NCI-H187 (cell line): Measurements from ENCODE around the gene KLHL29.

Source experiments
- DNase-seq, 2 experiments: peaks; one replicate each; lab custom pipeline; 2025; lab: John Stamatoyannopoulos, UW

KLHL29 gene

GRCh38 chr2:23593752-23594459 is 208.9 kb downstream of the KLHL29 start:
- no peak for DNase-seq

DNA sequence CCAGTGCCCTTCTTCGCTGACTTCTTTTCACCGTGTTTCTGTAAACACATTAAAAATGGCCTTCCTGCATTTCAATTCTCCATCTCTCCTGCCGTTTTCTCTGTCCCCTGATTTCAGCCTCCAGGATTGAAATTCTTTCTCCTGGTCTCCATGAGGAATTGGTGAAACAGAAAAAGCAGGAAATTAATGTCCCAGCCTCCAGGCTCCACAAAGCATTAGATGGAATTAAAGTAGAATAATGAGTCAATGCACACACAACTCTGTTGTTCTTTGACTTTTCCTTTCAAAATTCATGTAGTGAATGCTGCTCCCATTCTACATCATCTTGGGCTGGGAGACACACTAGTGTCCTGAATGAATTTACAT is 209.5 kb downstream of the KLHL29 start:
- no peak for DNase-seq

GRCh38 chr2:23595021-23595420 is 210.0 kb downstream of the KLHL29 start:
- DNase-seq, result no peak

GRCh38 chr2:23595601-23596251 is 210.7 kb downstream of the KLHL29 start:
- no peak for DNase-seq

GRCh38 chr2:23596316-23596885 is 211.4 kb downstream of the KLHL29 start:
- DNase-seq, result no peak

- DNase-seq, result no peak
Observed at GRCh38 chr2:23597687-23598086, 212.7 kb downstream of the KLHL29 start.

DNA sequence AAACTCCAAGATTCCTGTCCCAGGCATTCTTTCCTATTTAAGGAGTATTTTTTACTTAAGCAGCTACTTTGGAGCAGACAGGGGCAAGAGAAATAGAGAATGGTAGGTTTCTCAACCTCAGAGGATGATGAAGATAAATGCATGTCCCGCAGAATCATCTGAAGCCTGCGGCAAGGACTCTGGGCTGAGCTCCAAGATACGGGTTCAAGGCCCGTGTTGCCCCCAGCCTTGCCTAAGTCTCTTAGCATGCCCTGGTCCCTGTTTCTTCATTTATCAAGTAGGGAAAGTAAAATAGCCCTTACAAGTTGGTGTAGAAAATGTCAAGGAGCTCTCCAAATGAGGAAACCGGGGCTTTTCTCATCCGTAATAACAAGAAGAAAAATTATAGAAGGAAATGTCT is 214.0 kb downstream of the KLHL29 start:
- DNase-seq, result no peak

DNA sequence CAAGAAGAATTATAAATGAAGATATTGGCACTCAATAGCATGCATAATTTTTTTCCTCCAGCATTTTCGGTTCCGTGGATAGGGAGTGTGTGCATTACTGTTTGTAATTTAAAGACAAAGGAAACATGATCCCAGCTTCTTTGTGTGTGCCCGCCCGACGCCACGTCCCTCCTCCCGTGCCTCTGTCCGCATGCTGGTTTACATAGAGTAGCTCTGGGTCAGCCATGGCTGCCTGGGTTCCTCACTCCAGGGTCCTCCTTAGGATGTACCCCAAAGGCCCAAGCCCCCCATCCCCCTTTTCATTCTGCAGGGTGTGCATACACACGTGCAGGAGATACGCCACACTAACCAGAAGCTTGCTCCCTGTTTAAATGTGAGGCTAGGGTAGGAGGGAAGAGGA is 214.7 kb downstream of the KLHL29 start:
- DNase-seq, result no peak

DNA sequence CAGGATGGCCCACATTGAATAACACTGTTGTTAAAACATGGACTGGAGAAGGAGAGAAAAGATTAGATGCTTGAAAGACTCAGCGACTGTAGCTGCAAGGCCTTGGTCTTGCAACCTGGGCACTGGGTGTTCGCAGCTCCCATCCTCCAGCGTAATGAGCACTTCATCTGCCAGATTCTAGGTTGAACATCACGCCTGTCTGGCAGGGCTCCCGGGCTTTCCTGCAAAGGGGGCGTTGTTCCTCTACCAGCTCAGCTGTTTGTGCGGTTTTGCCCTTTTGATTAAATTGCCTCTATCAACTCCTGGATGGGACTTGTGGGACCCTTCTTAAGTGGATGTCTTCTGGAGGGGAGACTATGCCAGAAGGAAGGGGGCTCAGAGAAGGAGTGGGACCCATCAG is 215.4 kb downstream of the KLHL29 start:
- DNase-seq, result no peak

GRCh38 chr2:23601301-23601965 is 216.5 kb downstream of the KLHL29 start:
- no peak for DNase-seq

- no peak for DNase-seq
Observed at GRCh38 chr2:23602116-23602515, 217.1 kb downstream of the KLHL29 start.

DNA sequence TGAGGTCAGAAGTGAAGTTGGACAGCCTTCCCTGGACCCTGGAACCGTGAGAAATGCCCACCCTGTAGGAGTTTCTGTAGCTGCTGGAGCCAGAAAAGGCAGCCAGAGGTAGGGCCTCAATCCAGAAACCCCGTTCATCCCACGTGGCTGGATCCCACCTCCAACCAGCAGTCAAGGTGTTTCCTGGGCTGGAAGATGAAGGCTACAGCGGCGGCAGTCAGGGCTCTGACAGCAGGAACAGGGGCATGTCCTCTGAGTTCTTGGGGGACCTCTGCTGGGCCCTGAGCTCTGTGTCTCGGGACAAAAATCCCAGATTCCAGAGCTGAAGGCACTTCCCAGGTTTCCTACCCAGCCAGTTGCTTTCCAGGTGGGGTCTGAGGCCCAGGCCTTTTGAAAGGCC is 218.2 kb downstream of the KLHL29 start:
- DNase-seq, result no peak

DNA sequence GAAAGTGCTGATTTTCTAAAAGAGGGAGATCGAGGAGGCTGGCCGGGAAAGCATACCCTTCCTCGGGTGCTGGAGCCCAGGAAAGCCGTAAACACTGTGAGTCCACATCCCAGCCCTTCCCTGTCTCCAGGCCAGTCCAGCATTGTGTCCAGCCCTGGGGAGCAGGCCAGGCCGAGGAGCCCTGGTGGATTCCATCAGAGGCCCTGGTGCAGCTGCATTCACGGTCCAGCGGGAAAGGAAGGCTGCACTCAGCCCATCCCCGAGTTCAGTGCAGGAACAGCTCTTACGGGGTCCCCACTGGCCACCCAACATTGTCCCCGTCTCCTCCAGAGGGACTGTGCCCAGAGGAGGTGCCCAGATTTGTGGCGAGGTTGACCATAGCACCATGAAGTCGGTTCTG is 218.6 kb downstream of the KLHL29 start:
- DNase-seq, result no peak

DNA sequence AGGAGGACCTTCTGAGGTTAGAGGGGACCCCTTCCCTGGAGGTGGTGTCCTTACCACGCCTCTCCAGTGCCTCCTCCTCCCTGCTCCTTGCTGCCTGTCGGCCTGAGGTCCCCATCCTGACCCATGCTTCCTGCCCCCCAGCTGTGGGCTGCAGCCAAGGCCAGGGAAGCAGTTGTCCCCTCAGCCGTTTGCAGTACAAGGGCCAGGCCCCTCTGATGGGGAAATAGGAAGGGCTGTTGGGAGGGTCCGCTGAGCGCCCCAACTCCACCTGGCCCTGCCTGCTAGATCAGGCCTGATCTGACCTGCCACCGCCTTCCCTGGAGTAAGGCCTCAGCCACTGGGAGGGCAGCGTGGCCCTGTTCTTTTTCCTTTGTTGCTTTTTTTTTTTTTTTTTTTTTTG is 219.8 kb downstream of the KLHL29 start:
- no peak for DNase-seq

DNA sequence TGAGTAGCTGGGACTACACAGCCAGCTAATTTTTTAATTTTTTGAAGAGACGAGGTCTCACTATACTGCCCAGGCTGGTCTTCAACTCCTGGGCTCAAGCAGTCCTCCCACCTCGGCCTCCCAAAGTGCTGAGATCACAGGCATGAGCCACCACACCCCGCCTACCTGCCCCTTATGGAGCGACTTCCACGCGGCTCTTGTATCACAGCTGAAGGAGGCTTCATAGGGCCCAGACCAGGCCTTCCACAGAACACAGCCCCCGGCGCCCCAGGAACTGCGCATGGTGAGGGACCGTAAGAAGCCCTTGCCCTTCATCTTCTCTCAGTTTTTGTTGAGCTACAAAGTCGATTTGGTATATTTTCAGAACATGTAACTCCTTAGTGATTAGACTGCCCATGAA is 220.3 kb downstream of the KLHL29 start:
- no peak for DNase-seq

- DNase-seq, result no peak
Observed at GRCh38 chr2:23606196-23606595, 221.2 kb downstream of the KLHL29 start.

GRCh38 chr2:23606968-23607367 is 222.0 kb downstream of the KLHL29 start:
- DNase-seq, result no peak

- no peak for DNase-seq
Observed at GRCh38 chr2:23607925-23608324, 222.9 kb downstream of the KLHL29 start.

DNA sequence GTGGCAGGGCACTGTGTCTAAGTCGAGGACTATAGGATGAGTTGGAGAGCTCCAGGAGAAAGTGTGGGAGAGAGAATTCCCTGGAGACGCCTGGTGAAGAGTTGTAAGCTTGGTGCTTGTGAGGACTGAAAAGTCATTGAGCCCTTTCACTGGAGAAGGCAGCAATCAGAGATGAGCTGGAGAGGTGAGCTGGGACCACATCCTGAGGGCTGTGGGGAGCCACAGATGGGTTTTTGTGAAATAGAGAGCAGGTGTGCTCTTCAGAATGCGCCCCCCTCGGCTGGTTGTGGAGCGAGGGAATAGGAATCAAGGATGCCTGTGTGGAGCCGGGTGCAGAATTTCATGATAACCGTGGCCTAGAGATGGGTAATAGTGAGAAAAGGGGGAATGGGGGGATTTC is 224.3 kb downstream of the KLHL29 start:
- no peak for DNase-seq

GRCh38 chr2:23611839-23612238 is 226.9 kb downstream of the KLHL29 start:
- no peak for DNase-seq

- DNase-seq, result no peak
Observed at GRCh38 chr2:23614701-23615100, 229.7 kb downstream of the KLHL29 start.

GRCh38 chr2:23615216-23616020 is 230.4 kb downstream of the KLHL29 start:
- no peak for DNase-seq
